OCI-LY3 (cell line): ENCODE measurements around the gene ANKS1B.

Source experiments
- EZH2phosphoT487 ChIP-seq: fragments of 200-600 bp; shearing (Covaris generic); IDR thresholded peaks from 2 replicates; pipeline ENCODE4 v1.6.1; 2018; ENCODE audit warnings: antibody characterized with exemption, mixed run types, low read depth
- TF ChIP-seq, protein P1 (sequence below): fragments of 200-600, 300-600 bp; sonication (generic); IDR thresholded peaks from 2 replicates; pipeline ENCODE4 v1.5.1; 2014; ENCODE audit warnings: antibody characterized with exemption, low read length, low read depth

DNA sequence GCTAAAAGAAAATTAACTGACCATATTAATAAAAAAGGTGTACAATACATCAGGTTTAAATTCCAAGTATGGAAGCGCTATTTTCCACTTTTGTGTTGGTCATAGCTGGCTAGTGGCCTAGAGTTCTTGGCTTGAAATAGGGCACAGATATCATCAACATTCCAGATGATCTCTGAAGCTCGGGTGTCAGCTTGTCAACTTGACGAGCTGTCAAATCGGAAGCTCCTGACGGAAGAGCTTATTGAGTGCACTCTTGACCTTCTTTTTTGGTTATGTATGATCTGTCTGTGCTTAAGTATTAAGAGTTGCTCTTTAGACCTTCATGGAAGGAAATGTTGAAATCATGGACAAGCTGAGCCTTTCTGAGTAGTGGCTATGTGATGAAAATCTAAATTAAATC is 1161.7 kb downstream of the ANKS1B start:
- TF ChIP-seq, protein P1, sequence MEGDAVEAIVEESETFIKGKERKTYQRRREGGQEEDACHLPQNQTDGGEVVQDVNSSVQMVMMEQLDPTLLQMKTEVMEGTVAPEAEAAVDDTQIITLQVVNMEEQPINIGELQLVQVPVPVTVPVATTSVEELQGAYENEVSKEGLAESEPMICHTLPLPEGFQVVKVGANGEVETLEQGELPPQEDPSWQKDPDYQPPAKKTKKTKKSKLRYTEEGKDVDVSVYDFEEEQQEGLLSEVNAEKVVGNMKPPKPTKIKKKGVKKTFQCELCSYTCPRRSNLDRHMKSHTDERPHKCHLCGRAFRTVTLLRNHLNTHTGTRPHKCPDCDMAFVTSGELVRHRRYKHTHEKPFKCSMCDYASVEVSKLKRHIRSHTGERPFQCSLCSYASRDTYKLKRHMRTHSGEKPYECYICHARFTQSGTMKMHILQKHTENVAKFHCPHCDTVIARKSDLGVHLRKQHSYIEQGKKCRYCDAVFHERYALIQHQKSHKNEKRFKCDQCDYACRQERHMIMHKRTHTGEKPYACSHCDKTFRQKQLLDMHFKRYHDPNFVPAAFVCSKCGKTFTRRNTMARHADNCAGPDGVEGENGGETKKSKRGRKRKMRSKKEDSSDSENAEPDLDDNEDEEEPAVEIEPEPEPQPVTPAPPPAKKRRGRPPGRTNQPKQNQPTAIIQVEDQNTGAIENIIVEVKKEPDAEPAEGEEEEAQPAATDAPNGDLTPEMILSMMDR = no peak
- no peak for TF ChIP-seq EZH2phosphoT487
